DOHH2 (cell line): ENCODE data around the gene PRPF39.

Experiments
- EZH2phosphoT487 ChIP-seq: fragments of 200-600 bp; sonication (generic); IDR thresholded peaks from 2 replicates; pipeline ENCODE4 v1.6.1; 2017; ENCODE audit warnings: borderline replicate concordance, mild to moderate bottlenecking, antibody characterized with exemption, low read length, moderate library complexity, mixed read lengths
- TF ChIP-seq, protein P1 (sequence below): fragments of 200-600 bp; sonication (generic); IDR thresholded peaks from one replicate; pipeline ENCODE4 v1.5.1; 2014; ENCODE audit warnings: antibody characterized with exemption, mild to moderate bottlenecking, low read depth, low read length; ENCODE audit not compliant: poor library complexity, severe bottlenecking

DNA sequence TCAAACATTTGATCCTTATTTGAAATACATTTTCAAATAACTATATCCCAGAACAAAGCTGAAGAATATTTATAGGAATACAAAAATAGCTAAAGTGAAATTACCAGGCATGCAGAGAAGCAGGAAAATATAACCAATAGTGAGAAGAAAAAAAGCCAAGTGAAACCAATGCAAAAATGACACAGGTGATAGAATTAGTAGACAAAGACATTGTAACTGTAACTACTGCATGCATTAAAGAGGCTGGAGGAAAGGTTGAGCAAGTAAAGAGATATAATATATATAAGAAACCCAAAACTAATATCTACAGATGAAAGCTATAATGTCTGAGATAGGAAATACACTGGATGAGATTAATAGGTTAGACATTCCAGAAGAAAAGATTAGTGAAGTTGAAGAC is 49.2 kb upstream of the PRPF39 start:
- TF ChIP-seq, protein P1, sequence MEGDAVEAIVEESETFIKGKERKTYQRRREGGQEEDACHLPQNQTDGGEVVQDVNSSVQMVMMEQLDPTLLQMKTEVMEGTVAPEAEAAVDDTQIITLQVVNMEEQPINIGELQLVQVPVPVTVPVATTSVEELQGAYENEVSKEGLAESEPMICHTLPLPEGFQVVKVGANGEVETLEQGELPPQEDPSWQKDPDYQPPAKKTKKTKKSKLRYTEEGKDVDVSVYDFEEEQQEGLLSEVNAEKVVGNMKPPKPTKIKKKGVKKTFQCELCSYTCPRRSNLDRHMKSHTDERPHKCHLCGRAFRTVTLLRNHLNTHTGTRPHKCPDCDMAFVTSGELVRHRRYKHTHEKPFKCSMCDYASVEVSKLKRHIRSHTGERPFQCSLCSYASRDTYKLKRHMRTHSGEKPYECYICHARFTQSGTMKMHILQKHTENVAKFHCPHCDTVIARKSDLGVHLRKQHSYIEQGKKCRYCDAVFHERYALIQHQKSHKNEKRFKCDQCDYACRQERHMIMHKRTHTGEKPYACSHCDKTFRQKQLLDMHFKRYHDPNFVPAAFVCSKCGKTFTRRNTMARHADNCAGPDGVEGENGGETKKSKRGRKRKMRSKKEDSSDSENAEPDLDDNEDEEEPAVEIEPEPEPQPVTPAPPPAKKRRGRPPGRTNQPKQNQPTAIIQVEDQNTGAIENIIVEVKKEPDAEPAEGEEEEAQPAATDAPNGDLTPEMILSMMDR: no peak
- no peak for TF ChIP-seq EZH2phosphoT487
